Caco-2 (cell line): ENCODE measurements around the gene LRFN4. TPM values are rescaled to one million over a fixed set of nuclear protein-coding genes. Genes with fewer than 3 reads are reported as not detected.
A peak's percentile ranks its signal among the peaks of the same experiment; 100 is the strongest.

Experiments used
- BruUV-seq: library from RNA; stranded (reverse); fragments of 400-500 nt; replicated peaks from 2 replicates; lab custom pipeline; 2021; lab: Mats Ljungman, UMichigan
- CTCF ChIA-PET: fragments of 300-600 bp; sonication (Branson Sonifier 250); formaldehyde crosslinking; loops from one replicate; lab custom pipeline; 2022; ENCODE audit warnings: antibody characterized with exemption; lab: Charles Lee
- POLR2A ChIA-PET: fragments of 300-600 bp; sonication (Branson Sonifier 250); formaldehyde crosslinking; loops from one replicate; lab custom pipeline; 2022; ENCODE audit warnings: antibody characterized with exemption; lab: Charles Lee
- DNase-seq, 2 experiments: peaks; one replicate each; pipeline versions ENCODE4 v3.0.0 to v3.0.0-alpha.2; 2020 to 2022
- H3K27me3 ChIP-seq: replicated peaks from 2 replicates; pipeline ENCODE4 v1.6.0; 2011; ENCODE audit warnings: low read length; ENCODE audit not compliant: control insufficient read depth, insufficient read depth
- H3K36me3 ChIP-seq: 2 replicates; pipeline ENCODE4 v1.5.1; 2011; ENCODE audit warnings: low read length; ENCODE audit not compliant: control insufficient read depth, insufficient read depth
- H3K4me1 ChIP-seq: fragments of 250-450 bp; sonication (Bioruptor Pico); 2 replicates; pipeline ENCODE4 v1.5.1; 2020; ENCODE audit warnings: mild to moderate bottlenecking
- H3K4me3 ChIP-seq: 2 replicates; pipeline ENCODE4 v1.5.1; 2011; ENCODE audit warnings: low read depth, mild to moderate bottlenecking, control low read depth, low read length
- H3K9me3 ChIP-seq: fragments of 250-450 bp; sonication (Bioruptor Pico); 2 replicates; pipeline ENCODE4 v1.5.1; 2020; ENCODE audit warnings: mild to moderate bottlenecking, moderate library complexity
- H3K27ac Mint-ChIP-seq: one replicate; pipeline ENCODE4 v1.8.0; 2022; ENCODE audit warnings: mixed read lengths; ENCODE audit not compliant: unreplicated experiment
- H3K27me3 Mint-ChIP-seq: one replicate; pipeline ENCODE4 v1.8.0; 2022; ENCODE audit warnings: mixed read lengths; ENCODE audit not compliant: insufficient read depth, unreplicated experiment
- H3K36me3 Mint-ChIP-seq: one replicate; pipeline ENCODE4 v1.8.0; 2022; ENCODE audit warnings: mild to moderate bottlenecking, mixed read lengths; ENCODE audit not compliant: insufficient read depth, unreplicated experiment
- H3K4me1 Mint-ChIP-seq: one replicate; pipeline ENCODE4 v1.8.0; 2022; ENCODE audit warnings: low read depth, mixed read lengths; ENCODE audit not compliant: unreplicated experiment
- H3K4me3 Mint-ChIP-seq: one replicate; pipeline ENCODE4 v1.8.0; 2022; ENCODE audit warnings: mild to moderate bottlenecking, moderate library complexity, mixed read lengths; ENCODE audit not compliant: unreplicated experiment
- H3K9me3 Mint-ChIP-seq: one replicate; pipeline ENCODE4 v1.8.0; 2022; ENCODE audit warnings: mixed read lengths; ENCODE audit not compliant: unreplicated experiment
- intact Hi-C: fragments of 100-400 bp; cut with micrococcal nuclease; formaldehyde crosslinking; loops from one replicate; pipeline ENCODE4 v1.10.0; 2022; ENCODE audit not compliant: unreplicated experiment
- total RNA-seq: library from RNA; stranded (reverse); gene quantifications from 2 replicates; pipeline ENCODE4 v1.2.3, GENCODE V29; 2022
- TF ChIP-seq, protein P1 (sequence below), 2 experiments: fragments of 200-600 bp in 1 of 2; IDR thresholded peaks; 1 replicate in 1 of 2; 2 replicates in 1 of 2; pipeline versions ENCODE4 v1.5.1 to v1.8.0; 2011 to 2022; ENCODE audit warnings: antibody characterized with exemption in 1 of 2, control low read depth in 1 of 2, inconsistent platforms in 1 of 2, low read depth in 1 of 2, low read length in 1 of 2, mild to moderate bottlenecking in 1 of 2, moderate library complexity in 1 of 2; ENCODE audit not compliant: insufficient read depth in 1 of 2, severe bottlenecking in 1 of 2, unreplicated experiment in 1 of 2

Gene LRFN4
- total RNA-seq, 1 experiment from 2014 or later: 14.1 TPM

DNA sequence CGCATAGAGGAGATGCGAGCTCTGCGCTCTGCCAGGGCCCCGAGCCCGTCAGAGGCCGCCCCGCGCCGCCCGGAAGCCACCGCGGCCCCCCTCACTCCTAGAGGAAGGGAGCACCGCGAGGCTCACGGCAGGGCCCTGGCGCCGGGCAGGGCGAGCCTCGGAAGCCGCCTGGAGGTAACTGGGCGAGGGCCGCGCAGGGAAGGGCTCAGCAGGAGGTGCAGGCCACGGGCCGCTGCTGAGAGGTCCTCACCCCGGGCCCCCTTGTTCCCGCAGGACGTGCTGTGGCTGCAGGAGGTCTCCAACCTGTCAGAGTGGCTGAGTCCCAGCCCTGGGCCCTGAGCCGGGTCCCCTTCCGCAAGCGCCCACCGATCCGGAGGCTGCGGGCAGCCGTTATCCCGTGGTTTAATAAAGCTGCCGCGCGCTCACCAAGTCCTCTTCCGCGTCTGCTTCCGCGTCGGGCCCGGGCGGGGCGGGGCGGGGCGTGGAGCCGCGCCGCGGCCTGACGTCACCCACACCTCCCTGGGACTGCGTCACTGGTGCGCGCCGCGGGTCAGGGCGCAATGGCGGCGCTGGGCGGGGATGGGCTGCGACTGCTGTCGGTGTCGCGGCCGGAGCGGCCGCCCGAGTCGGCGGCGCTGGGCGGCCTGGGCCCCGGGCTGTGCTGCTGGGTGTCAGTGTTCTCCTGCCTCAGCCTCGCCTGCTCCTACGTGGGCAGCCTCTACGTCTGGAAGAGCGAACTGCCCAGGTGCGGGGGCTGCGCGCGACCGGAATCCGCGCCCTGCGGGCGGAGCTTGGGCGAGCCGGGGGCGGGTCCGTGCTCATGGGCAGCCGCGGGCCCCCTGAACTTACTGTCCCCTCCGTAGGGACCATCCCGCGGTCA is 13.7 kb upstream of the LRFN4 start, which contains the start of gene RCE1:
RCE1 (plus strand) TSS at position 546 of the 880 bp plus-strand sequence; CDS start at position 561, 15 bp downstream.
- ChIA-PET POLR2A (interaction anchor here (0.5 to 3.3 kb wide), 17 partner anchors 9 to 363 kb away, joined by 3 to 45 read pairs (median 6); partner anchors contain the start of genes DPP3, RBM4B and ZDHHC24), CTCF (interaction anchor here (0.6 to 1.8 kb wide), 15 partner anchors 9 to 579 kb away, joined by 3 to 8 read pairs (median 3); partner anchors contain the start of gene RBM4B)
- intact Hi-C loops: loop anchor here (1.0 to 2.0 kb wide), 4 partner anchors 13 to 205 kb away; partner anchors contain the start of gene RBM4
- Mint-ChIP-seq H3K9me3 (no peaks in the 10 kb centered on the region), H3K4me1 (peaks cover 13% of the 10 kb centered on the region), H3K36me3 (peaks cover 69% of the 10 kb centered on the region), H3K4me3 (peak within 1 kb of the TSS; percentile 83), H3K27ac (peak within 1 kb of the TSS; percentile 85), H3K27me3 (no peaks in the 10 kb centered on the region)
- Histone ChIP-seq H3K4me1 (peaks cover 6% of the 10 kb centered on the region), H3K9me3 (no peaks in the 10 kb centered on the region), H3K4me3 (peak within 1 kb of the TSS; percentile 89), H3K36me3 (peaks cover 8% of the 10 kb centered on the region), H3K27me3 (no peaks in the 10 kb centered on the region)
- TF ChIP-seq, protein P1, sequence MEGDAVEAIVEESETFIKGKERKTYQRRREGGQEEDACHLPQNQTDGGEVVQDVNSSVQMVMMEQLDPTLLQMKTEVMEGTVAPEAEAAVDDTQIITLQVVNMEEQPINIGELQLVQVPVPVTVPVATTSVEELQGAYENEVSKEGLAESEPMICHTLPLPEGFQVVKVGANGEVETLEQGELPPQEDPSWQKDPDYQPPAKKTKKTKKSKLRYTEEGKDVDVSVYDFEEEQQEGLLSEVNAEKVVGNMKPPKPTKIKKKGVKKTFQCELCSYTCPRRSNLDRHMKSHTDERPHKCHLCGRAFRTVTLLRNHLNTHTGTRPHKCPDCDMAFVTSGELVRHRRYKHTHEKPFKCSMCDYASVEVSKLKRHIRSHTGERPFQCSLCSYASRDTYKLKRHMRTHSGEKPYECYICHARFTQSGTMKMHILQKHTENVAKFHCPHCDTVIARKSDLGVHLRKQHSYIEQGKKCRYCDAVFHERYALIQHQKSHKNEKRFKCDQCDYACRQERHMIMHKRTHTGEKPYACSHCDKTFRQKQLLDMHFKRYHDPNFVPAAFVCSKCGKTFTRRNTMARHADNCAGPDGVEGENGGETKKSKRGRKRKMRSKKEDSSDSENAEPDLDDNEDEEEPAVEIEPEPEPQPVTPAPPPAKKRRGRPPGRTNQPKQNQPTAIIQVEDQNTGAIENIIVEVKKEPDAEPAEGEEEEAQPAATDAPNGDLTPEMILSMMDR (IDR thresholded peaks at IDR 0.05; ENCODE audit: insufficient read depth in 1 of 2, low read depth in 1 of 2, low read length in 1 of 2, severe bottlenecking in 1 of 2, unreplicated experiment in 1 of 2): no peak
- DNase-seq: peak; percentile 94 to 98
- BruUV-seq: no TSS peak

DNA sequence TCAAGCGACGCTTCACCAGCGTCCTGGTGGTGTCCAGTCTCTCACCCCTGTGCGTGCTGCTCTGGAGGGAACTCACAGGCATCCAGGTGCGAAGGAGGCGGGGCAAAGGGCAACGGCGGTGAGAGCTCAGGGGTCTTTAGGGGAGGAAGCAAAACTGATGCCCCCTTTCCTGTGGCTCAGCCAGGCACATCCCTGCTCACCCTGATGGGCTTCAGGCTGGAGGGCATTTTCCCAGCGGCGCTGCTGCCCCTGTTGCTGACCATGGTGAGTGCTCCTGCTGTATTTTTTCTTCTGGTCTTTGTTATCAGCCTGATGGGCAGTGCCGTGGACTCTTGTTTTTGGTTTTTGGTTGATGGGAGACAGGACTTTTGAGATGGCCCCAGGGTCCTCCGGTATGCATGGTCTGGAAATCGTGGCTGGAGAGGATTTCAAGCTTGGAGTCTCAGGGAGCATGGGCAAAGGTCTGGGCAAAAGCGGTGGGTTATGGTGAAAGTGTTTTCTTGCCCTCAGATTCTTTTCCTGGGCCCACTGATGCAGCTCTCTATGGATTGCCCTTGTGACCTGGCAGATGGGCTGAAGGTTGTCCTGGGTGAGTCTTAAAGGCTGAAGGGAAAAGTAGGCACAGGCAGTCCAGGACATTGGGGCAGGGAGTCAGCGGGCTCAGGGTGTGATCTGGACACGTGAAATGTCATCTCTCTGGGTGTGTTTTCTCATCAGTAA is 12.9 kb upstream of the LRFN4 start:
- peak overlapping the region; percentile 83 for H3K4me3 Mint-ChIP-seq
- TF ChIP-seq, protein P1 (IDR thresholded peaks at IDR 0.05; ENCODE audit: insufficient read depth in 1 of 2, low read depth in 1 of 2, low read length in 1 of 2, severe bottlenecking in 1 of 2, unreplicated experiment in 1 of 2): no peak
- intact Hi-C loops: loop anchor here (1.0 to 2.0 kb wide), 4 partner anchors 12 to 206 kb away; partner anchors contain the start of gene RBM4
- peaks cover 6% of the 10 kb centered on the region for H3K36me3 ChIP-seq
- peak overlapping the region; percentile 89 for H3K4me3 ChIP-seq
- H3K4me1 Mint-ChIP-seq: peaks cover 13% of the 10 kb centered on the region
- peak overlapping the region; percentile 85 for H3K27ac Mint-ChIP-seq
- no peaks in the 10 kb centered on the region for H3K9me3 Mint-ChIP-seq
- DNase-seq: peak in 1 of 2 experiments; percentile 66
- peaks cover 6% of the 10 kb centered on the region for H3K4me1 ChIP-seq
- CTCF ChIA-PET: interaction anchor here (0.6 to 1.7 kb wide), 6 partner anchors 8 to 166 kb away, joined by 3 to 5 read pairs (median 3); no protein-coding TSS in a partner anchor
- H3K9me3 ChIP-seq: no peaks in the 10 kb centered on the region
- no peaks in the 10 kb centered on the region for H3K27me3 Mint-ChIP-seq
- H3K36me3 Mint-ChIP-seq: peaks cover 66% of the 10 kb centered on the region
- BruUV-seq: TSS peak; percentile 63
- POLR2A ChIA-PET: interaction anchor here (0.5 to 3.3 kb wide), 16 partner anchors 8 to 364 kb away, joined by 3 to 45 read pairs (median 4); partner anchors contain the start of genes DPP3, PC, RBM4B and ZDHHC24
- no peaks in the 10 kb centered on the region for H3K27me3 ChIP-seq
